HG03139 (cell line): ENCODE data around the gene IL4.
"Not testable (repeated sequence)": the region's sequence is repeated elsewhere in the genome, so short reads cannot be mapped to it uniquely, and the experiment has no call there.

Experiments
- ATAC-seq: cut with Tn5 transposase; IDR thresholded peaks from one replicate; pipeline ENCODE4 v1.9.1; 2021; ENCODE audit not compliant: unreplicated experiment

IL4 gene

GRCh38 chr5:132689513-132689912 is 15.7 kb downstream of the IL4 start:
- ATAC-seq = no peak

GRCh38 chr5:132690156-132690555 is 16.4 kb downstream of the IL4 start:
- ATAC-seq = no peak

GRCh38 chr5:132691755-132692631 is 18.2 kb downstream of the IL4 start:
- ATAC-seq = not testable (repeated sequence)

GRCh38 chr5:132692632-132692967 is 18.8 kb downstream of the IL4 start:
- no peak for ATAC-seq

GRCh38 chr5:132695956-132696355 is 22.2 kb downstream of the IL4 start:
- ATAC-seq = no peak

GRCh38 chr5:132704875-132705274 is 31.1 kb downstream of the IL4 start:
- no peak for ATAC-seq

GRCh38 chr5:132708645-132709044 is 34.9 kb downstream of the IL4 start:
- ATAC-seq = no peak

GRCh38 chr5:132714456-132715307 is 40.9 kb downstream of the IL4 start:
- ATAC-seq = no peak

GRCh38 chr5:132718544-132719312 is 44.9 kb downstream of the IL4 start:
- no peak for ATAC-seq

- no peak for ATAC-seq
These were observed 52.0 kb downstream of the IL4 start for GRCh38 chr5:132725745-132726144.

- ATAC-seq = no peak
These were observed 56.1 kb downstream of the IL4 start for GRCh38 chr5:132729896-132730295.
